SK-N-SH (cell line): ENCODE results near the gene ZNF366. TPM values are rescaled to one million over a fixed set of nuclear protein-coding genes. Genes with fewer than 3 reads are reported as not detected.

Experiments used
- CTCF ChIA-PET: fragments of 300-600, 350-600 bp; formaldehyde crosslinking; extraction: SDS; loops from one replicate; lab custom pipeline; 2021; lab: Yijun Ruan, JAX
- POLR2A ChIA-PET: fragments of 350-600 bp; sonication (Branson Sonifier 250); formaldehyde crosslinking; extraction: SDS; loops from one replicate; lab custom pipeline; 2020; ENCODE audit warnings: antibody characterized with exemption, inconsistent platforms; lab: Yijun Ruan, JAX
- DNase-seq: peaks from one replicate; pipeline ENCODE4 v3.0.0; 2012
- H2AFZ ChIP-seq: fragments of 200-600 bp; sonication (generic); 2 replicates; pipeline ENCODE4 v1.8.1; 2016; ENCODE audit warnings: antibody characterized with exemption, mild to moderate bottlenecking, low read depth
- H3F3A ChIP-seq: fragments of 200-600 bp; sonication (generic); replicated peaks from 2 replicates; pipeline ENCODE3; 2016; ENCODE audit warnings: antibody characterized with exemption, mild to moderate bottlenecking; ENCODE audit not compliant: insufficient read depth
- H3K27ac ChIP-seq, 2 experiments: fragments of 200-500 bp in 1 of 2; fragments of 200-600 bp in 1 of 2; sonication (Bioruptor generic) in 1 of 2; sonication (generic), shearing (Covaris generic) in 1 of 2; 2 replicates each; pipeline versions ENCODE4 v1.5.1 to v1.6.1; 2014 to 2016; ENCODE audit warnings: low read depth in 2 of 2, inconsistent platforms in 1 of 2, low read length in 1 of 2, mild to moderate bottlenecking in 1 of 2, mixed read lengths in 1 of 2
- H3K27me3 ChIP-seq: fragments of 200-600 bp; sonication (generic), shearing (Covaris generic); 2 replicates; pipeline ENCODE4 v1.6.1; 2016; ENCODE audit warnings: mixed run types; ENCODE audit not compliant: insufficient read depth
- H3K36me3 ChIP-seq, 2 experiments: fragments of 200-500 bp in 1 of 2; fragments of 200-600 bp in 1 of 2; sonication (Bioruptor generic) in 1 of 2; sonication (generic) in 1 of 2; replicated peaks in 1 of 2; 2 replicates each; pipeline versions ENCODE3 to v1.5.1; 2014 to 2016; ENCODE audit warnings: low read length in 1 of 2, mild to moderate bottlenecking in 1 of 2; ENCODE audit not compliant: insufficient read depth in 2 of 2, control insufficient read depth in 1 of 2
- H3K4me1 ChIP-seq, 2 experiments: fragments of 200-500 bp in 1 of 2; fragments of 200-600 bp in 1 of 2; sonication (Bioruptor generic) in 1 of 2; sonication (generic), shearing (Covaris generic) in 1 of 2; 2 replicates each; pipeline versions ENCODE4 v1.5.1 to v1.6.1; 2014 to 2016; ENCODE audit warnings: low read depth in 1 of 2, low read length in 1 of 2, mixed run types in 1 of 2; ENCODE audit not compliant: insufficient read depth in 2 of 2, control insufficient read depth in 1 of 2
- H3K4me2 ChIP-seq: fragments of 200-600 bp; sonication (generic), shearing (Covaris generic); 2 replicates; pipeline ENCODE4 v1.6.1; 2017; ENCODE audit warnings: mixed run types
- H3K4me3 ChIP-seq, 2 experiments: fragments of 200-500 bp in 1 of 2; fragments of 200-600 bp in 1 of 2; sonication (Bioruptor generic) in 1 of 2; sonication (generic), shearing (Covaris generic) in 1 of 2; 2 replicates each; pipeline versions ENCODE4 v1.5.1 to v1.8.1; 2014 to 2016; ENCODE audit warnings: low read depth in 2 of 2, inconsistent platforms in 1 of 2, low read length in 1 of 2, mild to moderate bottlenecking in 1 of 2, mixed read lengths in 1 of 2, moderate library complexity in 1 of 2
- H3K79me2 ChIP-seq: fragments of 200-600 bp; sonication (generic); 2 replicates; pipeline ENCODE4 v1.8.1; 2017; ENCODE audit warnings: mild to moderate bottlenecking; ENCODE audit not compliant: insufficient read depth
- H3K9ac ChIP-seq: fragments of 200-600 bp; sonication (generic); 2 replicates; pipeline ENCODE4 v1.6.1; 2017; ENCODE audit warnings: mixed run types
- H3K9me2 ChIP-seq: fragments of 200-600 bp; sonication (generic); 2 replicates; pipeline ENCODE4 v1.6.1; 2017; ENCODE audit warnings: mixed run types
- H3K9me3 ChIP-seq: fragments of 200-600 bp; sonication (generic); 2 replicates; pipeline ENCODE4 v1.6.1; 2017; ENCODE audit warnings: mixed run types, mild to moderate bottlenecking, moderate library complexity
- H4K20me1 ChIP-seq: fragments of 200-600 bp; sonication (generic); 2 replicates; pipeline ENCODE4 v1.6.1; 2017; ENCODE audit warnings: mild to moderate bottlenecking, mixed run types; ENCODE audit not compliant: insufficient read depth
- CHD2 ChIP-seq: fragments of 150-350 bp; IDR thresholded peaks from 2 replicates; pipeline ENCODE4 v1.6.1; 2018; ENCODE audit warnings: low read length; ENCODE audit not compliant: partially characterized antibody
- EP300 ChIP-seq, 2 experiments: IDR thresholded peaks; 2 replicates each; pipeline versions ENCODE4 v1.4.0 to v1.6.1; 2012; ENCODE audit warnings: borderline replicate concordance in 1 of 2, low read depth in 1 of 2, low read length in 1 of 2
- FOSL2 ChIP-seq: IDR thresholded peaks from 2 replicates; pipeline ENCODE4 v1.4.0; 2012; ENCODE audit warnings: low read depth, mild to moderate bottlenecking, moderate library complexity, borderline replicate concordance
- FOXM1 ChIP-seq: IDR thresholded peaks from 2 replicates; pipeline ENCODE4 v1.4.0; 2012; ENCODE audit warnings: low read depth, mild to moderate bottlenecking
- GATA2 ChIP-seq: sonication (generic); formaldehyde crosslinking; IDR thresholded peaks from 2 replicates; pipeline ENCODE4 v1.5.0; 2020; ENCODE audit warnings: mild to moderate bottlenecking, missing genetic modification reagents
- JUND ChIP-seq: IDR thresholded peaks from 2 replicates; pipeline ENCODE4 v1.4.0; 2012
- MXI1 ChIP-seq: IDR thresholded peaks from 2 replicates; pipeline ENCODE4 v1.6.1; 2012; ENCODE audit warnings: mild to moderate bottlenecking, low read depth, low read length, improper control_type of control experiment
- NFIC ChIP-seq: IDR thresholded peaks from 2 replicates; pipeline ENCODE4 v1.4.0; 2012; ENCODE audit warnings: borderline replicate concordance
- NRF1 ChIP-seq: IDR thresholded peaks from 2 replicates; pipeline ENCODE4 v1.6.1; 2012; ENCODE audit warnings: low read depth, mild to moderate bottlenecking, low read length
- RFX5 ChIP-seq: IDR thresholded peaks from 2 replicates; pipeline ENCODE4 v1.6.1; 2012; ENCODE audit warnings: mild to moderate bottlenecking, improper control_type of control experiment, low read length
- SMC3 ChIP-seq: IDR thresholded peaks from 2 replicates; pipeline ENCODE4 v1.6.1; 2012; ENCODE audit warnings: low read depth, low read length, improper control_type of control experiment
- TAF1 ChIP-seq: IDR thresholded peaks from 2 replicates; pipeline ENCODE4 v1.6.1; 2012; ENCODE audit warnings: low read depth, mild to moderate bottlenecking, low read length, moderate library complexity, borderline replicate concordance
- TCF12 ChIP-seq: IDR thresholded peaks from 2 replicates; pipeline ENCODE4 v1.4.0; 2012
- TEAD4 ChIP-seq: IDR thresholded peaks from 2 replicates; pipeline ENCODE4 v1.4.0; 2012; ENCODE audit warnings: mild to moderate bottlenecking, borderline replicate concordance; ENCODE audit not compliant: insufficient read depth
- YY1 ChIP-seq: IDR thresholded peaks from 2 replicates; pipeline ENCODE4 v1.4.0; 2012; ENCODE audit warnings: low read depth, mild to moderate bottlenecking
- polyA plus RNA-seq, 3 experiments: library from polyadenylated mRNA; depleted of rRNA; stranded (reverse); fragments of >200 nt; gene quantifications; 2 replicates each; pipeline ENCODE4 v1.2.3, GENCODE V29; 2012
- TF ChIP-seq, protein P1 (sequence below): IDR thresholded peaks from 2 replicates; pipeline ENCODE4 v1.4.0; 2012; ENCODE audit warnings: low read depth, borderline replicate concordance
- TF ChIP-seq, protein P2 (sequence below): IDR thresholded peaks from 2 replicates; pipeline ENCODE4 v1.4.0; 2012; ENCODE audit warnings: low read depth, borderline replicate concordance
- TF ChIP-seq, protein P3 (sequence below): fragments of 200-600 bp; sonication (generic); IDR thresholded peaks from 2 replicates; pipeline ENCODE4 v1.6.1; 2017; ENCODE audit warnings: antibody characterized with exemption, mild to moderate bottlenecking, moderate library complexity

ZNF366 gene
- polyA plus RNA-seq, 1 of the 3 experiments (the other 2 are of a cell fraction) = not detected

DNA sequence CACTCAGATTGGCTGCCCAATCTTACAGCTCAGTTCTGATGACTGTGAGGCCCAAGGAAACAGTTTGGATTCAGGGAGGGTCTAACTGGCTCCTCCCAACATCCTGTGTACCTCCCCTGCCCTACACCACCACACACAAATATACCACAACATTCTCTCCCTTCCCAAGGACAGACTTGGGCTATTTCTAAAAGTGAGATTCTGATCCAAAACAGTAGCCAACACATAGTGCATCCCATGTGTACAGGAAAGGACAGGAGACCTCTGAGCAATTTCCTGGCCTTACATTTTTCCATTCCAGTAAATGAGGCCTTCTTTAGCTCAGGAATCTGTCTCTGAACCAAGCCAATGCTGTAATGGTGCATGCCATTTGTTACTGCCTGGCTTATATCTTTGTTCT lies 20.8 kb downstream of the ZNF366 start:
- Histone ChIP-seq H3K9me3 (no peaks in the 10 kb centered on the region), H3K79me2 (no peaks in the 10 kb centered on the region), H3K4me2 (no peak overlapping the region), H3F3A (no peaks in the 10 kb centered on the region), H2AFZ (peak overlapping the region; percentile 13; the same call in 1 of the 2 replicates), H3K36me3 (no peaks in the 10 kb centered on the region), H4K20me1 (no peaks in the 10 kb centered on the region), H3K9me2 (no peaks in the 10 kb centered on the region), H3K9ac (no peak overlapping the region), H3K27me3 (no peaks in the 10 kb centered on the region), H3K4me1 (no peaks in the 10 kb centered on the region), H3K4me3 (no peak overlapping the region), H3K27ac (peak overlapping the region in 1 of 2 experiments; percentile 66; a peak in 1 of 4 replicates)
- ChIA-PET CTCF (no interaction called here), POLR2A (no interaction called here)
- no peak for DNase-seq
- TF ChIP-seq CHD2 (no peak), RFX5 (no peak), EP300 (IDR thresholded peaks at IDR 0.05; ENCODE audit: borderline replicate concordance in 1 of 2, low read depth in 1 of 2, low read length in 1 of 2) (no peak), SMC3 (no peak), FOSL2 (no peak), TCF12 (no peak), FOXM1 (no peak), NRF1 (no peak), YY1 (no peak), TEAD4 (no peak), TAF1 (no peak), MXI1 (no peak), JUND (no peak), GATA2 (no peak), NFIC (no peak)
- TF ChIP-seq, protein P1, sequence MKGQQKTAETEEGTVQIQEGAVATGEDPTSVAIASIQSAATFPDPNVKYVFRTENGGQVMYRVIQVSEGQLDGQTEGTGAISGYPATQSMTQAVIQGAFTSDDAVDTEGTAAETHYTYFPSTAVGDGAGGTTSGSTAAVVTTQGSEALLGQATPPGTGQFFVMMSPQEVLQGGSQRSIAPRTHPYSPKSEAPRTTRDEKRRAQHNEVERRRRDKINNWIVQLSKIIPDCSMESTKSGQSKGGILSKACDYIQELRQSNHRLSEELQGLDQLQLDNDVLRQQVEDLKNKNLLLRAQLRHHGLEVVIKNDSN = no peak
- TF ChIP-seq, protein P2, sequence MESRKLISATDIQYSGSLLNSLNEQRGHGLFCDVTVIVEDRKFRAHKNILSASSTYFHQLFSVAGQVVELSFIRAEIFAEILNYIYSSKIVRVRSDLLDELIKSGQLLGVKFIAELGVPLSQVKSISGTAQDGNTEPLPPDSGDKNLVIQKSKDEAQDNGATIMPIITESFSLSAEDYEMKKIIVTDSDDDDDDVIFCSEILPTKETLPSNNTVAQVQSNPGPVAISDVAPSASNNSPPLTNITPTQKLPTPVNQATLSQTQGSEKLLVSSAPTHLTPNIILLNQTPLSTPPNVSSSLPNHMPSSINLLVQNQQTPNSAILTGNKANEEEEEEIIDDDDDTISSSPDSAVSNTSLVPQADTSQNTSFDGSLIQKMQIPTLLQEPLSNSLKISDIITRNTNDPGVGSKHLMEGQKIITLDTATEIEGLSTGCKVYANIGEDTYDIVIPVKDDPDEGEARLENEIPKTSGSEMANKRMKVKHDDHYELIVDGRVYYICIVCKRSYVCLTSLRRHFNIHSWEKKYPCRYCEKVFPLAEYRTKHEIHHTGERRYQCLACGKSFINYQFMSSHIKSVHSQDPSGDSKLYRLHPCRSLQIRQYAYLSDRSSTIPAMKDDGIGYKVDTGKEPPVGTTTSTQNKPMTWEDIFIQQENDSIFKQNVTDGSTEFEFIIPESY = no peak
- TF ChIP-seq, protein P3, sequence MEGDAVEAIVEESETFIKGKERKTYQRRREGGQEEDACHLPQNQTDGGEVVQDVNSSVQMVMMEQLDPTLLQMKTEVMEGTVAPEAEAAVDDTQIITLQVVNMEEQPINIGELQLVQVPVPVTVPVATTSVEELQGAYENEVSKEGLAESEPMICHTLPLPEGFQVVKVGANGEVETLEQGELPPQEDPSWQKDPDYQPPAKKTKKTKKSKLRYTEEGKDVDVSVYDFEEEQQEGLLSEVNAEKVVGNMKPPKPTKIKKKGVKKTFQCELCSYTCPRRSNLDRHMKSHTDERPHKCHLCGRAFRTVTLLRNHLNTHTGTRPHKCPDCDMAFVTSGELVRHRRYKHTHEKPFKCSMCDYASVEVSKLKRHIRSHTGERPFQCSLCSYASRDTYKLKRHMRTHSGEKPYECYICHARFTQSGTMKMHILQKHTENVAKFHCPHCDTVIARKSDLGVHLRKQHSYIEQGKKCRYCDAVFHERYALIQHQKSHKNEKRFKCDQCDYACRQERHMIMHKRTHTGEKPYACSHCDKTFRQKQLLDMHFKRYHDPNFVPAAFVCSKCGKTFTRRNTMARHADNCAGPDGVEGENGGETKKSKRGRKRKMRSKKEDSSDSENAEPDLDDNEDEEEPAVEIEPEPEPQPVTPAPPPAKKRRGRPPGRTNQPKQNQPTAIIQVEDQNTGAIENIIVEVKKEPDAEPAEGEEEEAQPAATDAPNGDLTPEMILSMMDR = no peak
- TF ChIP-seq, all 33 proteins: peak for 0
